C4-2B (cell line): Measurements from ENCODE around the gene RETREG2.

Experiments used
- H3K27ac ChIP-seq: fragments of 450-650 bp; 2 replicates; pipeline ENCODE4 v1.5.1; 2017
- CTCF ChIP-seq: fragments of 450-650 bp; conservative IDR thresholded peaks from 2 replicates; pipeline ENCODE4 v1.5.1; 2017; ENCODE audit warnings: mild to moderate bottlenecking
- ZFX ChIP-seq: fragments of 450-650 bp; IDR thresholded peaks from 2 replicates; pipeline ENCODE4 v1.6.1; 2017

The RETREG2 gene

GRCh38 chr2:219219784-219220532 is 41.9 kb downstream of the RETREG2 start:
- TF ChIP-seq CTCF (no peak), ZFX (no peak)
- H3K27ac ChIP-seq, result peak overlapping the region; percentile 94

GRCh38 chr2:219220652-219221402 is 42.8 kb downstream of the RETREG2 start:
- H3K27ac ChIP-seq, result no peak overlapping the region
- no peak for TF ChIP-seq CTCF
- no peak for TF ChIP-seq ZFX

GRCh38 chr2:219221957-219222518 is 44.0 kb downstream of the RETREG2 start:
- no peak overlapping the region for H3K27ac ChIP-seq
- TF ChIP-seq CTCF (no peak), ZFX (no peak)

- H3K27ac ChIP-seq, result no peak overlapping the region
- no peak for TF ChIP-seq CTCF
- TF ChIP-seq ZFX, result no peak
Measured at GRCh38 chr2:219223831-219224610, 45.9 kb downstream of the RETREG2 start.

GRCh38 chr2:219225350-219225749 is 47.3 kb downstream of the RETREG2 start:
- no peak for TF ChIP-seq ZFX
- no peak for TF ChIP-seq CTCF
- no peak overlapping the region for H3K27ac ChIP-seq

GRCh38 chr2:219228041-219228910 is 50.2 kb downstream of the RETREG2 start:
- TF ChIP-seq ZFX (no peak), CTCF (no peak)
- peak overlapping the region; percentile 88 for H3K27ac ChIP-seq
